MM.1S (cell line): ENCODE data around the gene EPN2.

Source experiments
- CTCF ChIP-seq: fragments of 300-600 bp; sonication (generic); IDR thresholded peaks from 2 replicates; pipeline ENCODE4 v1.5.1; 2016; ENCODE audit warnings: antibody characterized with exemption, low read length, mixed read lengths
- EZH2 ChIP-seq: fragments of 300-600 bp; sonication (generic); optimal IDR thresholded peaks from 2 replicates; pipeline ENCODE3; 2017; ENCODE audit warnings: low read depth, mild to moderate bottlenecking, antibody characterized with exemption, low read length, mixed read lengths

DNA sequence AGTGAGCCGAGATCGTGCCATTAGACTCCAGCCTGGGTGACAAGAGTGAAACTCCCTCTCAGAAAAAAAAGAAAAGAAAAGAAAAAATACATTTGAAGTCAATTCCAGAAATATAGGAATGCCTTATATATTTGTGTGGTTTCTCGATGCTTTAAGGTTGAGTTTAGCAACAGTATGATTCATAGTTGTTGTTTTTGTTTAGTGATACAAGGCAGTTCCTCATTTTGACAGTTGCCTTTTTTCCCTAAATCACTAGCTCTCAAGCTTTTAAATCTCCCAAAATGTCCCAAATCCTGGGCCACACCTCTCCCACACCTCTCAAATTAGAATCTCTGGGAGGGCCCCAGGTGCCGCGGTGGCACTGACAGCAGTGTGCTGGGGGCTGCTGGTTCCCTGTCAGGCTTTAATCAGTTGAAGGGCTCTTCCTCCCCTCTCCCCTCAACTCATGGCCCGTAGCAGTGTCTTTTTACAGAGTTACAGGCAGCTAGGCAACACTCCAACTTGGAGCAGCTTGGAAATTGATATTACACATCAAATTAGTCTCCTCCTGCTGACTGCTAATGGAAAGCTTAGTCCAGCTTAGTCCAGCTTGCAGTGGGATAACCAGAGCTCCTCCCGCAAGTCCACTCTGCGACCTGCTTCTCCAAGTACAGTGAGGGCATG is 58.4 kb downstream of the EPN2 start:
- TF ChIP-seq CTCF: no peak
- no peak for TF ChIP-seq EZH2
